Peyer's patch (tissue), 4 donors: Measurements from ENCODE around the gene CASKIN2. TPM values are rescaled to one million over a fixed set of nuclear protein-coding genes. Genes with fewer than 3 reads are reported as not detected.
"Not testable (repeated sequence)": the region's sequence is repeated elsewhere in the genome, so short reads cannot be mapped to it uniquely, and the experiment has no call there.

Experiments used
- DNase-seq, 3 donors: peaks; one replicate each; pipeline ENCODE4 v3.0.0-alpha.2; 2017 to 2019
- H3K27ac ChIP-seq, 4 donors: fragments of 200-600 bp; sonication (generic); one replicate each; pipeline ENCODE4 v1.5.1; 2016 to 2019
- H3K27me3 ChIP-seq, 2 donors: fragments of 200-600 bp; sonication (generic); one replicate each; pipeline ENCODE4 v1.5.1; 2019
- H3K36me3 ChIP-seq, 3 donors: fragments of 200-600 bp; sonication (generic); one replicate each; pipeline ENCODE4 v1.5.1; 2016 to 2019
- H3K4me1 ChIP-seq, 4 donors: fragments of 200-600 bp; sonication (generic); one replicate each; pipeline ENCODE4 v1.5.1; 2016 to 2019
- H3K4me3 ChIP-seq, 4 donors: fragments of 200-600 bp; sonication (generic); 1 replicate in 3 of 4; 2 replicates in 1 of 4; pipeline ENCODE4 v1.5.1; 2016 to 2019; ENCODE audit warnings: mild to moderate bottlenecking in 1 of 4
- H3K9me3 ChIP-seq, 4 donors: fragments of 200-600 bp; sonication (generic); one replicate each; pipeline ENCODE4 v1.5.1; 2016 to 2019; ENCODE audit warnings: mild to moderate bottlenecking in 1 of 4
- POLR2A ChIP-seq, 2 donors: fragments of 450-650 bp; IDR thresholded peaks; one replicate each; pipeline ENCODE4 v1.5.1; 2017; ENCODE audit warnings: antibody characterized with exemption in 2 of 2, mild to moderate bottlenecking in 2 of 2, moderate library complexity in 2 of 2
- total RNA-seq, 4 donors: library from RNA; depleted of rRNA; stranded (reverse); fragments of >200 nt; gene quantifications; one replicate each; pipeline ENCODE4 v1.1.0, GENCODE V29; 2016
- TF ChIP-seq, protein P1 (sequence below), 6 experiments: fragments of 450-650 bp in 4 of 6; fragments of 200-600 bp in 2 of 6; sonication (generic) in 1 of 6; IDR thresholded peaks; one replicate each; pipeline ENCODE4 v1.5.1; 2017 to 2019; ENCODE audit warnings: antibody characterized with exemption in 6 of 6, mild to moderate bottlenecking in 3 of 6, moderate library complexity in 1 of 6

The CASKIN2 gene
- total RNA-seq, 4 donors from 2014 or later = 12.4 to 24.0 (median 17.3) TPM

GRCh38 chr17:75523647-75524046 is 8.3 kb upstream of the CASKIN2 start:
- no peaks in the 10 kb centered on the region for H3K9me3 ChIP-seq
- peaks cover 0 to 20% (median 10%) of the 10 kb centered on the region in 4 donors for H3K4me1 ChIP-seq
- H3K4me3 ChIP-seq = no peak overlapping the region
- no peaks in the 10 kb centered on the region for H3K27me3 ChIP-seq
- no peak for DNase-seq
- H3K27ac ChIP-seq = peak overlapping the region in 1 of 4 donors; percentile 94
- TF ChIP-seq, protein P1, sequence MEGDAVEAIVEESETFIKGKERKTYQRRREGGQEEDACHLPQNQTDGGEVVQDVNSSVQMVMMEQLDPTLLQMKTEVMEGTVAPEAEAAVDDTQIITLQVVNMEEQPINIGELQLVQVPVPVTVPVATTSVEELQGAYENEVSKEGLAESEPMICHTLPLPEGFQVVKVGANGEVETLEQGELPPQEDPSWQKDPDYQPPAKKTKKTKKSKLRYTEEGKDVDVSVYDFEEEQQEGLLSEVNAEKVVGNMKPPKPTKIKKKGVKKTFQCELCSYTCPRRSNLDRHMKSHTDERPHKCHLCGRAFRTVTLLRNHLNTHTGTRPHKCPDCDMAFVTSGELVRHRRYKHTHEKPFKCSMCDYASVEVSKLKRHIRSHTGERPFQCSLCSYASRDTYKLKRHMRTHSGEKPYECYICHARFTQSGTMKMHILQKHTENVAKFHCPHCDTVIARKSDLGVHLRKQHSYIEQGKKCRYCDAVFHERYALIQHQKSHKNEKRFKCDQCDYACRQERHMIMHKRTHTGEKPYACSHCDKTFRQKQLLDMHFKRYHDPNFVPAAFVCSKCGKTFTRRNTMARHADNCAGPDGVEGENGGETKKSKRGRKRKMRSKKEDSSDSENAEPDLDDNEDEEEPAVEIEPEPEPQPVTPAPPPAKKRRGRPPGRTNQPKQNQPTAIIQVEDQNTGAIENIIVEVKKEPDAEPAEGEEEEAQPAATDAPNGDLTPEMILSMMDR (IDR thresholded peaks at IDR 0.05) = no peak
- no peak for TF ChIP-seq POLR2A (IDR thresholded peaks at IDR 0.05)
- peaks cover 0 to 32% (median 0%) of the 10 kb centered on the region in 3 donors for H3K36me3 ChIP-seq

DNA sequence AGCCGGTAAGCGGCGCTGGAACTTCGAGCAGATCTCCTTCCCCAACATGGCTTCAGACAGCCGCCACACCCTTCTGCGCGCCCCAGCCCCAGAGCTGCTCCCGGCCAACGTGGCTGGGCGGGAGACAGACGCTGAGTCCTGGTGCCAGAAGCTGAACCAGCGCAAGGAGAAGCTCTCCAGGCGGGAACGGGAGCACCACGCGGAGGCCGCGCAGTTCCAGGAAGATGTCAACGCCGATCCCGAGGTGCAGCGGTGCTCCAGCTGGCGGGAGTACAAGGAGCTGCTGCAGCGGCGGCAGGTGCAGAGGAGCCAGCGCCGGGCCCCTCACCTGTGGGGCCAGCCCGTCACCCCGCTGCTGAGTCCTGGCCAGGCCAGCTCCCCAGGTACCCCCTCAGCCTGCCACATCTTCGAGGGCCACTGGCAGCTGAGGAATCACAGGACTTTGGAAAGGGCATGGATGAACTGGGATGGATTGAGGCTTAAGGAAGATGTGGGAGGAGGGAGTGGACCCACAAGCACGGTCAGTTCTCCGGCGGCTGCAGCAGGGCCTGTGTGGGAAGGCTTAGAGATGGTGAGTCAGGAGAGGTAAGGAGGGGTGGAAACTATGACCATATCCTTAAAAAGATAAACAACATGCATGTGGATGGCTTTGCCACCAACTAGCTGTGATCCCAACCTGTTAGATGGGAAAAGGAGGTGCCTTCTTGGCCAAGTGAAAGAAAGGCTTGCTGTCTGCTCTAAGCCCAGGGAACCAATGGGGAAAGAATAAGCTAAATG is 6.8 kb upstream of the CASKIN2 start:
- peaks cover 0 to 32% (median 0%) of the 10 kb centered on the region in 3 donors for H3K36me3 ChIP-seq
- no peaks in the 10 kb centered on the region for H3K27me3 ChIP-seq
- no peaks in the 10 kb centered on the region for H3K9me3 ChIP-seq
- TF ChIP-seq, protein P1 (IDR thresholded peaks at IDR 0.05) = no peak
- TF ChIP-seq POLR2A (IDR thresholded peaks at IDR 0.05) = no peak
- no peak overlapping the region for H3K4me3 ChIP-seq
- DNase-seq = no peak
- H3K4me1 ChIP-seq = peaks cover 3 to 30% (median 23%) of the 10 kb centered on the region in 4 donors
- H3K27ac ChIP-seq = no peak overlapping the region

DNA sequence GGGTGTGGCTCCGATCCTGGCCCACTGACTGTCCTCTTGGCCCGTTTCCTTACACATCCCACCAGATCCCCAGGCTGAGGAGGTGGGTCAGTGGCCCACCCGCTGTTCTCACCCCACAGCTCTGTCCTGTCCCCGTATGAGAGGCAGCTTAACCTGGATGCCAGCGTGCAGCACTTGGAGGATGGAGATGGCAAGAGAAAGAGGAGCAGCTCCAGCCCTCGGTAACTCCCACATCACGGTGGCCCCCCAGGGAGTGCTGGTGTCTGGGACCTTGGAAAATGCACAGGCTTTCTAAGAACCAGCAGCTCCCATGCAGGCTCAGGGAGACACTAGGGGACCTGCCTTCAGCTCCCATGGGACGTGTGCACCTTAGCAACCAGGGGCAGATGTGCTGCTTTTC is 6.0 kb upstream of the CASKIN2 start:
- H3K9me3 ChIP-seq = no peaks in the 10 kb centered on the region
- no peak overlapping the region for H3K4me3 ChIP-seq
- H3K36me3 ChIP-seq = peaks cover 0 to 32% (median 0%) of the 10 kb centered on the region in 3 donors
- no peaks in the 10 kb centered on the region for H3K27me3 ChIP-seq
- no peak for DNase-seq
- H3K4me1 ChIP-seq = peaks cover 3 to 27% (median 21%) of the 10 kb centered on the region in 4 donors
- TF ChIP-seq, protein P1 (IDR thresholded peaks at IDR 0.05) = no peak
- no peak for TF ChIP-seq POLR2A (IDR thresholded peaks at IDR 0.05)
- H3K27ac ChIP-seq = no peak overlapping the region

- not testable (repeated sequence) for H3K27me3 ChIP-seq, H3K4me3 ChIP-seq, H3K9me3 ChIP-seq, H3K27ac ChIP-seq, DNase-seq
- H3K36me3 ChIP-seq = peaks cover 0 to 32% (median 0%) of the 10 kb centered on the region in 3 donors
- peaks cover 3 to 23% (median 19%) of the 10 kb centered on the region in 4 donors for H3K4me1 ChIP-seq
Measured at GRCh38 chr17:75520413-75520812, 5.1 kb upstream of the CASKIN2 start.

GRCh38 chr17:75518983-75519537 is 3.7 kb upstream of the CASKIN2 start:
- peaks cover 3 to 26% (median 21%) of the 10 kb centered on the region in 4 donors for H3K4me1 ChIP-seq
- peak overlapping the region; percentile 31 to 91 (median 58) for H3K27ac ChIP-seq
- peaks cover 0 to 32% (median 0%) of the 10 kb centered on the region in 3 donors for H3K36me3 ChIP-seq
- no peak overlapping the region for H3K4me3 ChIP-seq
- no peak for DNase-seq
- no peaks in the 10 kb centered on the region for H3K9me3 ChIP-seq
- H3K27me3 ChIP-seq = no peaks in the 10 kb centered on the region
- TF ChIP-seq, protein P1 (IDR thresholded peaks at IDR 0.05) = no peak
- TF ChIP-seq POLR2A (IDR thresholded peaks at IDR 0.05) = no peak

DNA sequence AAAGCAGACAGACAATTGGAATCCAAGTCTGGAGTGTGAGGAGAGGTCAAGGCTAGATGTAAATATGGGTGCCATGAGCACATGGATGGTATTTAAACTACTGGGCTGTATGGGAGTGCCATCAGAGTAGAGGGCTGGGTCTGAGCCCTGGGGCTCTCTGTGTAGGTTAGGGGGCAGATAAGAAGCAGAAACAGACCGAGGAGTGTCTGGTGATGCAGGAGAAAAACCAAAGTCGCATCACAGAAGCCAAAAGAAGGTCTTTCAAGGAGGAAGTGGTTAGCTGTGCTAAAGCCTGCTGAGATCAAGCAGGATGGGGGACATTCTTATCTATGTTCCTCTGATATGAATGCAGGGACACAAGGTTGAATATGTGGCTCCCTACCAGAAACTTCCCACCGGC is 2.9 kb upstream of the CASKIN2 start:
- H3K9me3 ChIP-seq = no peaks in the 10 kb centered on the region
- peak overlapping the region; percentile 46 to 91 (median 80) for H3K27ac ChIP-seq
- peak overlapping the region in 1 of 4 donors; percentile 8 for H3K4me3 ChIP-seq
- H3K36me3 ChIP-seq = peaks cover 0 to 30% (median 0%) of the 10 kb centered on the region in 3 donors
- no peaks in the 10 kb centered on the region for H3K27me3 ChIP-seq
- H3K4me1 ChIP-seq = peaks cover 3 to 30% (median 23%) of the 10 kb centered on the region in 4 donors
- peak in 2 of 3 donors; percentile 50 to 70 for DNase-seq
- TF ChIP-seq, protein P1 (IDR thresholded peaks at IDR 0.05) = no peak
- peak in 1 of 2 donors; percentile 11 for TF ChIP-seq POLR2A (IDR thresholded peaks at IDR 0.05)
